Measurements from ENCODE around the gene MAD2L1BP. TPM values are rescaled to one million over a fixed set of nuclear protein-coding genes. Genes with fewer than 3 reads are reported as not detected.
A peak's percentile ranks its signal among the peaks of the same experiment; 100 is the strongest.

Gene MAD2L1BP
- total RNA-seq, 2 experiments from 2014 or later = 29.9 to 30.1 TPM

DNA sequence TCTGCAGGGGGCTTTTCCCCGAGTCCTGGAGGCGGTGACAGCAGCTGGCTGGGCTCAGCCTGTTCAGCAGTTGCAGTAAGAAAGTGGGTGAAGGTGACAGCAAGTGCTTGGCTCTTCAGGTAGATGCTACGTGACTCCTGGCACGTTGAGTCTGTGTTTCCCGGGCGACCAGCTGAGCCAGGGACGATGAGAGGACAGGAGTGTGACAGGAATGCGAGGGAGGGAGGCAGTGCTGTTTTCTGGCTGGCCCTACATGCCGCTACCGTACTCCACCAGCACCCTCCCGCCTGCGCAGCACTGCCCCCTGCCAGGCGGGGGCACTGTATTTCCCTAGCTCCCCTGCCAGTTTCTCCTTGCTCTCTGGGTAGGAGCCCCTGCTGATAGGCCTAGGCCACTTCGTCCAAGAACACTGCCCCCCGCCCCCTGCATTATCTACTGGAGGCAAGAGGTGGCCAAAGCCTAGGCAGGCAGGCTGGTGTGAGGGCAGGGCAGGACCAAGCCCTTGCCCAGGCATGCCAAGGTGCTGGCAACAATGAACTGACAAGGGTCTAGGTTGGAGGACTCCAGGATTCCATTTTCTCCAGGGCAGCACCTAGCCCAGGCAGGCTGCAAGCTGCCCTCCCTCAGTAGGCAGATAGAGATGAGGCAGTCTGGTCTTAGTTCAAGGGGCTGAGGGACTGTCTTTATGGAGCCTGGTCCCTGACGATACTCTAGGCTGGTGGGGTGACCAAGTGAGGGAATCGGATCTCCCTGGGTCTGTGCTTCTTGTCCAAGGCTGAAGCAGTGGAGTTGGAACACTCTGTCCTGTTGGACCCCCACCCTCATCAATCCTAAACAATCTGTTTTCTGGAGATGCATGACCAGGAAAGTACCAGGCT lies 32.8 kb downstream of the MAD2L1BP start:
- H3K27me3 Mint-ChIP-seq = no peaks in the 10 kb centered on the region

DNA sequence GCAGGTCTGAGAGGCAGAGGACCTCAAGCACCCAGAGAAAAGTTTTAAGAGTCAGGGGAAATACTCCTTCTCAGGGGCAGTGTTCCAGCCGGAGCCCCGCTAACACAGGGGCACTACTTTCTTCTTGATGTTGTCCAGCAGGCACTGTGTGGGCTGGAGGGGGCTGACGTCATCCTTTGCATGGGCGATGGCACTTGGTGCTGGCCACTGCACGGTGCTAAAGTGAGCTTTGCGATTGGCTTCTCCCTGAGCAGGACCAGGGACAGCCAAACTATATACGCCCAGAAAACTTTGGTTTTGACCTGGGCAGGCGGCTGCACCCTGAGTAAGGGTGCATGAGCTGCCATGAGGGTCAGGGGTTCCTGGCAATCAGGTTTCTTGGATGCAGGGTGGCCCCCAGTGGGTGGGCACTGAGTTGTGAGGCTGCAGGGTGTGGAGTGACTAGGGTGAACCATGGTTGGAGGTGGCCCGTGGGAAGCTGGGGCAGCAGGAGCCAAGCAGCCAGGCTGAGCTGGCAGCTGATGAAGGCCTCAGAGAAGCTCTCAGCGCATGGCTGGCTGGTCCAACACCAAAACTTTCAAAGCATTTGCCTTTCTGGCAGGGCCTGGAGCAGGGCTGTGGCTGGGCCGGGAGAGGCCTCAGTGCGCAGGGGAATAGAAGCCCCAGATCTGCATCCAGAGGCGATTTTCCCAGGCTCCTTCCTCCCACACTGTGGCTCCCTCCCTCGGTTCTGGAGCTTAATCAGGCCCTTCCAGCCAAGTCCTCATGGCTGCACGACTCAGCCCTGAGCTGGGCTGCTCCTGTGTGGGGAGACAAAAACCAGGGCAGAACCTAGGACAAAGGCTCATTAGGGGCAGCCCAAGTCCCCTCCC lies 33.6 kb downstream of the MAD2L1BP start:
- H3K27ac Mint-ChIP-seq = peak overlapping the region; percentile 63
- H3K4me1 Mint-ChIP-seq = peaks cover 37% of the 10 kb centered on the region
- no peak overlapping the region for H3K4me3 Mint-ChIP-seq
- H3K27me3 Mint-ChIP-seq = no peaks in the 10 kb centered on the region
- no peaks in the 10 kb centered on the region for H3K9me3 Mint-ChIP-seq
- peaks cover 6% of the 10 kb centered on the region for H3K36me3 Mint-ChIP-seq
- DNase-seq = no peak

More for the DNA sequence above, 32.8 kb downstream of the MAD2L1BP start:
- peak overlapping the region; percentile 60 for H3K4me3 Mint-ChIP-seq
- H3K4me1 Mint-ChIP-seq = peaks cover 37% of the 10 kb centered on the region
- H3K27ac Mint-ChIP-seq = peak overlapping the region; percentile 66
- DNase-seq = peak; percentile 65
- no peaks in the 10 kb centered on the region for H3K9me3 Mint-ChIP-seq
- peaks cover 6% of the 10 kb centered on the region for H3K36me3 Mint-ChIP-seq

DNA sequence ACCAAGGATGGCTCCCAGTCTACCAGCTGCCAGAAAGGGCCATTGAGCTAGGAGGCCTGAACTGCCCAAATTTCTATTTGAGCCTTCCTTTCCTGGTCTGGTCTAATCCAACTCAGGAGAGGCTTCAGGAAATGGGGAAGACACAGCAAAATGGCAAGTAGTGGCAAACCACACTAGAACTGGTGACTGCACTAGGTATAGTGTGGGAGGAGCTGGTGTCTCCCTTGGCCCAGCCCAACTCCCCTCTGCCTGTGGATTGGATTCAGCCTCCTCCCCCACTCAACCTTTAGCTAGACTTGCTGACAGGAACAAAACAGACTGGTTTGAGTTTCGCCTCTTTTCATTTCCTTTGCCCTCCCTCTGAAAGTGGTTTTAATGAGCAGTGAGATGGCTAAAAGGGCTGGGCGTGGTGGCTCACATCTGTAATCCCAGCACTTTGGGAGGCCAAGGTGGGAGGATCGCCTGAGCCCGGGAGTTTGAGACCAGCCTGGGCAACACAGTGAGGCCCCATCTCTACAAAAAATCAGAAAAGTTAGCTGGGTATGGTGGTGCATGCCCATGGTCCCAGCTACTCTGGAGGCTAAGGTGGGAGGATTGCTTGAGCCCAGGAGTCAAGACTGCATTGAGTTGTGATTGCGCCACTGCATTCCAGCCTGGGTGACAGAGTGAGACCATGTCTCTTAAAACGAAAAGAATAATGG lies 34.4 kb downstream of the MAD2L1BP start:
- Mint-ChIP-seq H3K4me3 (no peak overlapping the region), H3K4me1 (peaks cover 37% of the 10 kb centered on the region), H3K9me3 (no peaks in the 10 kb centered on the region), H3K27ac (peak overlapping the region; percentile 63), H3K36me3 (peaks cover 6% of the 10 kb centered on the region), H3K27me3 (no peaks in the 10 kb centered on the region)
- DNase-seq = peak; percentile 32

DNA sequence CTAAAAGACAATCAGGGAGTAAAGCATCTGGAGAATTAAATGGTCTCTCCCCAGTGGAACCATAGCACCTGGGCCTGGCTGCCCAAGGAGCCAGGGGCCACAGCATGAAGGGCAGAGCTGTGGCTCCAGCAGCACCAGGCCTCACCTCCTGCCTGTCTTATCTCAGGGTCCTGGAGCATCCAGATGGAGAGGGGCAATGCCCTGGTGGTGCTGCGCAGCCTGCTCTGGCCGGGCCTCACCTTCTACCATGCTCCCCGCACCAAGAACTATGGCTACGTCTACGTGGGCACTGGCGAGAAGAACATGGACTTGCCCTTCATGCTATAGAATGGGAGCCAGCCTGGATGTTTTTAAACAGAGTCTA lies 35.0 kb downstream of the MAD2L1BP start:
- Mint-ChIP-seq H3K27me3 (no peaks in the 10 kb centered on the region), H3K4me1 (peaks cover 37% of the 10 kb centered on the region), H3K27ac (peak overlapping the region; percentile 63), H3K36me3 (peaks cover 6% of the 10 kb centered on the region), H3K9me3 (no peaks in the 10 kb centered on the region), H3K4me3 (no peak overlapping the region)
- no peak for DNase-seq

DNA sequence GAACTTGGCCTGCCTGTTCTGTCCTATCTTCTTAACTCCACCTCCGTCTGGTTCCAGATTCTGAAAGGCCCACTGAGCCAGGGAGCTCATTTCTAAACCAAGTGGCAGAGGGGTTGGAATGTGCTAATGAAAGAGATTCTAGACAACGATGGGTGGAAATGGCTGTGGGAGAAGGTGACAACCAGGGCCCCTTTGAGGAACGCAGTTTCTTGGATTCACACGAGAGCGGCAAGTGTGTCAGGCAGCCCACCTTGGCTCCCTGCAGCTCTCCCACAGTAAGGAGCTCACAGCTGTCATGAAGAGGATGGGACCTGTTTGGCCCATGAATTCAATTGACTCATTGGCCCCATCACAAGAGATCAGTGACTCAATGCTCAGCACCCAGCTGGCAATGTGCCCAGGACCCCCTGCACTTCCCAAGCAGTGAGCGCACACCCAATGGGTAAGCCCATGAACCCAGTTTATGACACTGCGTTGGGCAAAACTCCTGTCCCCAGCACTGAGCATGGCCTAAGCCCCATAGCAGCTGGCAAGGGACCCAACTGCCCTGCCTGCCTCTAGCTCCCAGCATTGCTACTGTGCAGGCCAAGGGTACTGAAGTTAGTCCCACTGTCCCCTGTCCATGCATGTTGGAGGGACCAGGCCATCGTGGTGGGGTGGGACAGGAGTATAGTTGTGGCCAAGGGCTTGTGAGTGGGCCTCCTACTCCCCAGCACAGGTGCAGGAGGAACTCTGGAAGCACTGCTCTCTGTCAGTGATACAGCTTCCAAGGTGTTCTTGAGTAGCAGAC lies 35.6 kb downstream of the MAD2L1BP start:
- no peak overlapping the region for H3K27ac Mint-ChIP-seq
- no peak for DNase-seq

DNA sequence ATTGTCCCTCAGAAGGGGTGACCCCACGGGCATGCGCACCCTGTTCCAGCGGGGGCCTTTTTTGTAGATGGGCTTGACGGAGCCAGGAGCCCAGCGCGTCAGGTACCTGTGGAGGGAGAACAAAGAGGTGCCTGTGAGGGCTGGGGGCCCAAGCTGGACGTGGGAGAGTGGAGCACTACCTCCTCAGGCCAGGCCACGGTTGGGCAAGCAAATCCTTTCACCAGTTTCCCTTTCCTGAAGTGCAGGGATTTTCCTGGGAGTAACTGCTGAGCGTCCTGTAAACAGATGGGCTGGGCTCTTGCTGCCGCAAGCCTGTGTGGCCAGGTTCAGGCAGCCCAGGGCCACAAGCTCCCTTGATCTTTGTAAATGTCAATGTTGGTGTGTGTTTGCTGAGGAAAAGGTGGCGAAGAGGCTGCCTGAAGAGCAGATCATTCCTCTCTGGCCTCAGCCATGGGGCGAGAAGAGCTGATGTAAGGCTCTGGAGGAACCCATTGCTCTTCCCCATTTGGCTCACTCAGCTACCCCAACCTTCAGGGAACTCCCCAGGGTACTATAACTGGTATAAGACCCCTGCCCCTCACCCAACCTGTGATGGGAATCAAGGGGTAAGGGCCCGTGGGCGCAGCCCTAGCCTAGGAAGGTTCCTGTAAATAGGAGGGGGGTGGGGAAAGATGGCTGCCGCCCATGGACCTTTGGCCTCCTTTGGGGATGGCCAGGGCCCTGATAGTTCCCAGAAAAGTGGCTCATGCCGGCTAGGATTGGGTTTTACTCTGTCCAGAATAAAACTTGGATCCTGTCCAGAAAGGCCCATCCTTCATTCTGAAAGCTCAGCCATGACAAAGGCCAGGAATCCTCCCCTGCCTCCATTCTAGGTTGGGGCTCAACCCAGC lies 36.4 kb downstream of the MAD2L1BP start:
- Mint-ChIP-seq H3K27me3 (no peaks in the 10 kb centered on the region), H3K27ac (no peak overlapping the region)

More for the DNA sequence above, 35.6 kb downstream of the MAD2L1BP start:
- Mint-ChIP-seq H3K4me1 (peaks cover 37% of the 10 kb centered on the region), H3K27me3 (no peaks in the 10 kb centered on the region), H3K36me3 (peaks cover 6% of the 10 kb centered on the region), H3K9me3 (no peaks in the 10 kb centered on the region), H3K4me3 (no peak overlapping the region)

DNA sequence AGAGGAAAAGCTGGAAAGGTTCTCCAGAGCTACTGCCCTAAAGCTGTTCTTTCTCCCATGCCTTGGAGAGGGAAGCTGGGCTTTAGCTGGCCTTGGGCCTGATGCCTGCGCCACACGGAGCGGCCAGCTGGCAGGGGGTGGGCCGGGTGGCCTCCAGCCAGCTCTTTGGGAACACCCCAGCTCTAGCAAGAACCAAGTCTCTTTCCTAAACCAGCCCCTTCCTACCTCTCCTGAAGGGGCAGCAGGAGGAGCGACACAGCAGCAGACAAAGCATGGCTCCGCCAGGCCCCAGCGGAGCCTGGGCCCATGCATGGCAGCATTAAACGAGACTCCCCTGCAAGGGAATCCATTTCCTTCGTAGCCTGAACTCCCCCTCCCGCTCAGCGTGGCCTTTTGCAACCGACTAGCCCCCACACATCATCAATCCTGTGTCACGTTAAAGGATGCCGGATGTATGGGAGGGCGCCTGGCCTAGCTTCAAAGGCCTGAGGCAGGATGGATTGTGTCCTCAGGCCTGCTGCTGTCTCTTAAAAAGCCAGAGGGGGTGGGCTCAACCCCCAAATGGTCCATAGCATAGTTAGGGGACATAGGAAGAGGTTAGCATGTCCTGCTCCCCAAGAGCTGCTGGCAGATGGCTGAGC lies 37.9 kb downstream of the MAD2L1BP start:
- Mint-ChIP-seq H3K36me3 (peaks cover 6% of the 10 kb centered on the region), H3K27me3 (no peaks in the 10 kb centered on the region), H3K27ac (no peak overlapping the region), H3K9me3 (no peaks in the 10 kb centered on the region), H3K4me3 (no peak overlapping the region), H3K4me1 (peaks cover 20% of the 10 kb centered on the region)
- DNase-seq = no peak

More for the DNA sequence above, 36.4 kb downstream of the MAD2L1BP start:
- Mint-ChIP-seq H3K4me3 (no peak overlapping the region), H3K9me3 (no peaks in the 10 kb centered on the region), H3K36me3 (peaks cover 6% of the 10 kb centered on the region), H3K4me1 (peaks cover 35% of the 10 kb centered on the region)
- no peak for DNase-seq

DNA sequence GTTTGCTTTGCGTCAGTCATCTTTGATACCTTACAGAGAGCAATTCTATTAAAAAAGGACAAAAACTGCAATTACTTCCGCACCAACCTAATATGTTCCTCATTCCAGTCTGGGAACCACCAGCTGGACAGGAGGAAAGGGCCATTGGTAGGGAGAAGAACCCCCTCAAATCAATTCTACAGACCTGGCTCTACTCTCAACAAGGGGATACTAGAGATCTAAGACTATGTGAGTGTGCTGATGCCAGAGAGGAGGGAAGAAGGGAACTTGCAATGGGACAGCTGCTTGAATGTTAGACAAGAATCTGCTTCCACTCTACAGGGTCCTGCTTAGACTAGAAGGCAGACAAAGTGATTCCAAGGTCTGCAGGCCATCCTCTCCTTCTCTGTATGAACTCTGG lies 38.7 kb downstream of the MAD2L1BP start:
- Mint-ChIP-seq H3K36me3 (peaks cover 6% of the 10 kb centered on the region), H3K27ac (no peak overlapping the region), H3K9me3 (no peaks in the 10 kb centered on the region), H3K4me3 (no peak overlapping the region), H3K27me3 (no peaks in the 10 kb centered on the region), H3K4me1 (peaks cover 16% of the 10 kb centered on the region)
- no peak for DNase-seq

DNA sequence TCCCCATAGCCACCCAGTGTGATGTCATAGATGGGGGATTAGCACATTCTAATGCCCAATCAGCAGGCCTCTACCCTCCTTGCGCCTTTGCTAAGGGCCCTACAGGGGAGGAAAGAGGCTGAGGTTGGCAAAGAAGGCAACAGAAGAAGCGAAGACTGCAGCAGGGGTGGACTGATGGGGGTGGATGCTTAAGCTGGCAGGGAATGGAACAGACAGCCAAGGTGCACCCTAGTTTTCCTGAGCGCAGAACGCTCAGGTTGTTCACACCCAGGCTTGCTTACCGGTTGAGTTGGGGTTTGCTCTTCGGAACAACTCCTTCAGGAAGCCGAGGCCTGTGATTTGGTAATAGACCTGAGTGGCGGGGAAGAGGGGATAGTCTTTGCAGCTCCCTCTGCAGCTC lies 39.3 kb downstream of the MAD2L1BP start:
- H3K36me3 Mint-ChIP-seq = peaks cover 6% of the 10 kb centered on the region
- H3K4me1 Mint-ChIP-seq = peaks cover 11% of the 10 kb centered on the region
- H3K27me3 Mint-ChIP-seq = no peaks in the 10 kb centered on the region
- no peak overlapping the region for H3K4me3 Mint-ChIP-seq
- no peak for DNase-seq
- H3K27ac Mint-ChIP-seq = no peak overlapping the region
- no peaks in the 10 kb centered on the region for H3K9me3 Mint-ChIP-seq

DNA sequence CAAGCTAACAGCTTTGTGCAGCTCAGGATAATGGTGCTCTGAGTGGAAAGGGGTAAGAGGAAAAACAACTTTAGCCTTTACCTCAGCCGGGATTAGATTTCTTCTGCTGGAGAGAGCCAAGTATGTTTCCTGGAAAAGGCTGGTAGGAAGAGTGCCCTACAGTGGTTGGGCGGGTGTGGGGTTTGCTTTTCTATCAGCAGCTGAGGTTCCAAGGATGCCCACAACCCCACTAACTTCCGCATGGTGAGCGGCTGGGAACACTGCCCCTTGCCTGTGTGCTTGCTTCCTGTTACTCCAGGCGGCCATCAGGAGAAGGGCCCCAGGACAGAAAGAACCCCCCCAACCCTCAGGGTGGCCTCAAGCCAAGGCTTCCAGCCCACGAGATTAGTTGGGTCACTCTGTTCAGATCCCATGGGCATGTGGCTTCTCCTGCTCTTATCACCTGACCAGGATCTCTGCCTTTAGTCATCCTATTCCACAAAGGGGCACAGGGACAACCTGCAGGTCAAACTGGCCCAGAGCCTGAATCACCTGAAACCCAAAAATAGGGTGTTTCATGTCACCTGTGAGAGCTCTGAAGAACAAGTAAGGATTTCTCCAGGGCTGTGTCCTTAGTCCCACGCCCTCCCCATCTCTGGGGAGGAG lies 41.4 kb downstream of the MAD2L1BP start:
- H3K36me3 Mint-ChIP-seq = no peaks in the 10 kb centered on the region
- H3K27me3 Mint-ChIP-seq = no peaks in the 10 kb centered on the region
- no peak for DNase-seq
- H3K4me3 Mint-ChIP-seq = no peak overlapping the region
- no peaks in the 10 kb centered on the region for H3K4me1 Mint-ChIP-seq
- no peak overlapping the region for H3K27ac Mint-ChIP-seq
- no peaks in the 10 kb centered on the region for H3K9me3 Mint-ChIP-seq

DNA sequence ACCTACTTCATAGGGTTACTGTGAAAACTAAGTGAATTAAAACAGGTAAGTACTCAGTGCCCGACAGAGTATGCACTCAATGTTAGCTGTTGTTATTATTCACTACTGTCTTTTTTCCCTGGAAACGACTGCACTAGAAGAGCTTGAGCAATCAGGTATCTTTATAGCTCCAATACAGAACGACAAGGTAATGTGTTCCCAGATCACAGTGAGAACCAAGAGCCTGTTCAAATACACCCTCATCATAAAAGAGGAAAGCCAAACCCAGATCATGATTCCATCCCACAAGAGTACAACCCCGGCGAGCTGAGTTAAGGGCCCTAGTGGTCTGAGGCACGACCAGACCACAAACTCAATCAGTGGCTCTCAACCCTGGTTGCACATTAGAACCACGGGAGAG lies 42.1 kb downstream of the MAD2L1BP start:
- H3K36me3 Mint-ChIP-seq = no peaks in the 10 kb centered on the region
- H3K27ac Mint-ChIP-seq = no peak overlapping the region
- no peaks in the 10 kb centered on the region for H3K4me1 Mint-ChIP-seq
- H3K27me3 Mint-ChIP-seq = no peaks in the 10 kb centered on the region
- H3K9me3 Mint-ChIP-seq = no peaks in the 10 kb centered on the region
- H3K4me3 Mint-ChIP-seq = no peak overlapping the region
- no peak for DNase-seq

DNA sequence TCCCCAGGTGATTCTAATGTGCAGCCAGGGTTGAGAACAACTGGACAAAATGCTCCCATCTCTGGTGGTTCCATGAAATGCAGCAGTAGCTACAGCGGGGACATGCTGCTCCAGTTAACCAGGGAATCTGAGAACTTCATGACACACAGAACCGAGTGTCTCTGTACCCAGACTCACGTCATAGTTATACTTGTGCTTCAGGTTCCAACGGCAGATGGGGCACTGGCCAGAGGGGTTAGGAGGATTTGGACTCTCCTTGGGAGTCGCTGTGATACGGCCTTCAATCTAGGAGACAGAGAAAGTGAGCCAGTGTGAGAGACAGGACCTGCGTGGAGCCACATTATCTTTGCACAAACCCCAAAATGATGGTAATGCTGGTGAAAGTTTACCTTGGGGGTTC lies 42.7 kb downstream of the MAD2L1BP start:
- Mint-ChIP-seq H3K27ac (no peak overlapping the region), H3K36me3 (no peaks in the 10 kb centered on the region), H3K4me3 (no peak overlapping the region), H3K27me3 (no peaks in the 10 kb centered on the region), H3K9me3 (no peaks in the 10 kb centered on the region), H3K4me1 (peaks cover 5% of the 10 kb centered on the region)
- no peak for DNase-seq

DNA sequence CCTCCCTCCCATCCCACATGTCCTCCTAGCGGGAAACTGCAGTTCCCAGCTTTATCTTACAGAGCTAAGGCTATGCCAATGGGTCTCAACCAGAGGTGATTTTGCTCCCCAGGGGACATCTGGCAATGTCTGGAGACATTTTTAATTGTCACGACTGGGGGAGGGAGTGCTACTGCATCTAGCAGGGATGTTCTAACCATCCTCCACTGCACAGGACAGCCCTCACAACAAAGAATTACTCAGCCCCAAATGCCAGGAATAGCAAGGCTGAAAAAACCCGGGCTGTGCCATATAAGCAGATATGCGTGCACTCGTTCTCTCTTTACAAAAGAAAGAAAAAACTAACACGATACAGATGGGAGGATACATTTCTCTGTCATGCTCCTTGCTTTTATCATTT lies 43.4 kb downstream of the MAD2L1BP start:
- no peak for DNase-seq
- Mint-ChIP-seq H3K27ac (no peak overlapping the region), H3K9me3 (no peaks in the 10 kb centered on the region), H3K4me3 (no peak overlapping the region), H3K36me3 (peaks cover 1% of the 10 kb centered on the region), H3K27me3 (no peaks in the 10 kb centered on the region), H3K4me1 (peaks cover 12% of the 10 kb centered on the region)
